CD4-positive, alpha-beta T cell treated with Interleukin-12 subunit alpha and Interleukin-12 subunit beta, for 1 hour (primary cell): ENCODE data around the gene TMEM266.

Experiments
- DNase-seq: peaks from one replicate; pipeline ENCODE4 v3.0.0-alpha.2; 2020

The TMEM266 gene

GRCh38 chr15:76206325-76206976 is 146.7 kb downstream of the TMEM266 start:
- DNase-seq: no peak

GRCh38 chr15:76208084-76208785 is 148.4 kb downstream of the TMEM266 start:
- DNase-seq: no peak

- no peak for DNase-seq
These were observed 149.1 kb downstream of the TMEM266 start for GRCh38 chr15:76208786-76209424.

- no peak for DNase-seq
These were observed 149.7 kb downstream of the TMEM266 start for GRCh38 chr15:76209523-76209922.

GRCh38 chr15:76209942-76210341 is 150.2 kb downstream of the TMEM266 start:
- DNase-seq: no peak

- no peak for DNase-seq
These were observed 155.8 kb downstream of the TMEM266 start for GRCh38 chr15:76215634-76216033.

GRCh38 chr15:76217029-76217881 is 157.5 kb downstream of the TMEM266 start:
- DNase-seq: no peak

GRCh38 chr15:76217882-76218217 is 158.1 kb downstream of the TMEM266 start:
- DNase-seq: no peak

GRCh38 chr15:76221085-76221767 is 161.4 kb downstream of the TMEM266 start:
- DNase-seq: no peak

GRCh38 chr15:76222159-76222558 is 162.4 kb downstream of the TMEM266 start:
- no peak for DNase-seq

GRCh38 chr15:76223521-76223920 is 163.7 kb downstream of the TMEM266 start:
- no peak for DNase-seq

- no peak for DNase-seq
These were observed 169.5 kb downstream of the TMEM266 start for GRCh38 chr15:76229266-76229665.

- DNase-seq: no peak
These were observed 174.1 kb downstream of the TMEM266 start for GRCh38 chr15:76233921-76234320.

GRCh38 chr15:76234337-76234889 is 174.6 kb downstream of the TMEM266 start:
- DNase-seq: no peak

- peak; percentile 51 for DNase-seq
These were observed 175.5 kb downstream of the TMEM266 start for GRCh38 chr15:76235186-76235826.

- DNase-seq: no peak
These were observed 176.6 kb downstream of the TMEM266 start for GRCh38 chr15:76236350-76236749.

- DNase-seq: no peak
These were observed 180.0 kb downstream of the TMEM266 start for GRCh38 chr15:76239786-76240185.

- no peak for DNase-seq
These were observed 185.4 kb downstream of the TMEM266 start for GRCh38 chr15:76245072-76245610.

- DNase-seq: no peak
These were observed 191.9 kb downstream of the TMEM266 start for GRCh38 chr15:76251717-76252116.

GRCh38 chr15:76252249-76252648 is 192.5 kb downstream of the TMEM266 start:
- DNase-seq: no peak

GRCh38 chr15:76253691-76254473 is 194.1 kb downstream of the TMEM266 start:
- DNase-seq: no peak
